Astrocyte (in vitro differentiated cells and primary cell): Measurements from ENCODE around the gene RBPJ.
"Not testable (repeated sequence)": the region's sequence is repeated elsewhere in the genome, so short reads cannot be mapped to it uniquely, and the experiment has no call there.

ENCODE experiments used
- EZH2 ChIP-seq: IDR thresholded peaks from 2 replicates; pipeline ENCODE4 v1.6.1; 2012; ENCODE audit warnings: mild to moderate bottlenecking, low read length, inconsistent platforms; ENCODE audit not compliant: insufficient read depth
- TF ChIP-seq, protein P1 (sequence below): IDR thresholded peaks from 2 replicates; pipeline ENCODE4 v1.5.1; 2011; ENCODE audit warnings: low read depth, mild to moderate bottlenecking, inconsistent platforms, low read length, moderate library complexity; ENCODE audit not compliant: insufficient read depth

DNA sequence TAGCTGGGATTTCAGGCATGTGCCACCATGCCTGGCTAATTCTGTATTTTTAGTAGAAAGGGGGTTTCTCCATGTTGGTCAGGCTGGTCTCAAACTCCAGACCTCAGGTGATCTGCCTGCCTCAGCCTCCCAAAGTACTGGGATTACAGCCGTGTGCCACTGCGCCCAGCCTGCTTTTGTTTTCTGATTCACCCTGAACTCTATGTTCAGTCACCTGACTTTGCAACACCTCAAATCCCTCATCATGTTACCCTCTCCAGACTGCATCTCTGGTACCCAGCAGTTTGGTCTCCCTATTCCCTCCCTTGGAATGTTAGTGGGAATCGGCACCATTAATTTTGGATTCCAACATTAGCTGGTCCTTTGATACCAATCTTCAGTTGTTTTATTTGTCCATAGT is 81.2 kb downstream of the RBPJ start:
- TF ChIP-seq, protein P1, sequence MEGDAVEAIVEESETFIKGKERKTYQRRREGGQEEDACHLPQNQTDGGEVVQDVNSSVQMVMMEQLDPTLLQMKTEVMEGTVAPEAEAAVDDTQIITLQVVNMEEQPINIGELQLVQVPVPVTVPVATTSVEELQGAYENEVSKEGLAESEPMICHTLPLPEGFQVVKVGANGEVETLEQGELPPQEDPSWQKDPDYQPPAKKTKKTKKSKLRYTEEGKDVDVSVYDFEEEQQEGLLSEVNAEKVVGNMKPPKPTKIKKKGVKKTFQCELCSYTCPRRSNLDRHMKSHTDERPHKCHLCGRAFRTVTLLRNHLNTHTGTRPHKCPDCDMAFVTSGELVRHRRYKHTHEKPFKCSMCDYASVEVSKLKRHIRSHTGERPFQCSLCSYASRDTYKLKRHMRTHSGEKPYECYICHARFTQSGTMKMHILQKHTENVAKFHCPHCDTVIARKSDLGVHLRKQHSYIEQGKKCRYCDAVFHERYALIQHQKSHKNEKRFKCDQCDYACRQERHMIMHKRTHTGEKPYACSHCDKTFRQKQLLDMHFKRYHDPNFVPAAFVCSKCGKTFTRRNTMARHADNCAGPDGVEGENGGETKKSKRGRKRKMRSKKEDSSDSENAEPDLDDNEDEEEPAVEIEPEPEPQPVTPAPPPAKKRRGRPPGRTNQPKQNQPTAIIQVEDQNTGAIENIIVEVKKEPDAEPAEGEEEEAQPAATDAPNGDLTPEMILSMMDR: not testable (repeated sequence)
- not testable (repeated sequence) for TF ChIP-seq EZH2
